Heart left ventricle (tissue), 16 donors: Measurements from ENCODE around the gene ROM1. TPM values are rescaled to one million over a fixed set of nuclear protein-coding genes. Genes with fewer than 3 reads are reported as not detected.

Source experiments
- ATAC-seq, 4 donors: fragments of 200-7000 bp; cut with Tn5 transposase; one replicate each; pipeline ENCODE4 v1.9.1; 2020 to 2022; ENCODE audit warnings: moderate library complexity in 4 of 4, mild to moderate bottlenecking in 3 of 4, moderate number of reproducible peaks in 1 of 4
- DNase-seq, 5 donors: peaks; one replicate each; pipeline ENCODE4 v3.0.0-alpha.2; 2020
- H3K27ac ChIP-seq, 12 donors: fragments of 200-600 bp; sonication (generic) in 4 of 12; one replicate each; pipeline versions ENCODE4 v1.5.0 to v1.8.0; 2016 to 2022; ENCODE audit warnings: mild to moderate bottlenecking in 2 of 12
- H3K27me3 ChIP-seq, 9 donors: fragments of 200-600 bp; sonication (generic) in 2 of 9; one replicate each; pipeline versions ENCODE4 v1.5.1 to v1.8.0; 2016 to 2022; ENCODE audit warnings: mild to moderate bottlenecking in 3 of 9
- H3K36me3 ChIP-seq, 9 donors: fragments of 200-600 bp; sonication (generic) in 2 of 9; one replicate each; pipeline versions ENCODE4 v1.5.0 to v1.8.0; 2018 to 2022; ENCODE audit warnings: mild to moderate bottlenecking in 2 of 9
- H3K4me1 ChIP-seq, 12 donors: fragments of 200-600 bp; sonication (generic) in 4 of 12; one replicate each; pipeline versions ENCODE4 v1.5.0 to v1.8.0; 2016 to 2022; ENCODE audit warnings: mild to moderate bottlenecking in 3 of 12
- H3K4me3 ChIP-seq, 12 donors: fragments of 200-600 bp; sonication (generic) in 4 of 12; one replicate each; pipeline versions ENCODE4 v1.5.0 to v1.8.0; 2017 to 2022; ENCODE audit warnings: mild to moderate bottlenecking in 9 of 12, moderate library complexity in 4 of 12
- H3K9me3 ChIP-seq, 12 donors: fragments of 200-600 bp; sonication (generic) in 4 of 12; one replicate each; pipeline versions ENCODE4 v1.5.0 to v1.8.0; 2016 to 2022; ENCODE audit warnings: mild to moderate bottlenecking in 1 of 12
- CTCF ChIP-seq, 12 donors: fragments of 200-600 bp; sonication (generic) in 4 of 12; IDR thresholded peaks; one replicate each; pipeline versions ENCODE4 v1.5.0 to v1.8.0; 2018 to 2022; ENCODE audit warnings: antibody characterized with exemption in 12 of 12, mild to moderate bottlenecking in 5 of 12
- POLR2A ChIP-seq, 2 donors: fragments of 450-650 bp; IDR thresholded peaks; one replicate each; pipeline ENCODE4 v1.6.1; 2017; ENCODE audit warnings: antibody characterized with exemption in 2 of 2, mild to moderate bottlenecking in 2 of 2, moderate library complexity in 2 of 2
- WGBS, 4 donors: extraction: QIAGEN DNeasy Blood & Tissue Kit in 2 of 4; methylation state at CpG; one replicate each; pipeline versions ENCODE4 v1.1.5 to v1.1.7; 2013 to 2018; 5-methylcytosine and 5-hydroxymethylcytosine counted together
- intact Hi-C, 10 donors: fragments of 100-400 bp; cut with DNase I; formaldehyde crosslinking; loops; one replicate each; pipeline versions ENCODE4 v1.11.1 to v1.14.2; 2022
- polyA plus RNA-seq, 2 donors: library from polyadenylated mRNA; stranded (reverse); fragments of 200-250 nt; gene quantifications; one replicate each; pipeline ENCODE4 v1.2.3, GENCODE V29; 2013
- total RNA-seq, 9 donors: library from RNA; depleted of rRNA in 2 of 9; stranded (reverse); fragments of >200 nt in 2 of 9; fragmentation: NEBNext Ultra II Directional in 3 of 9; extraction: Animal tissue kit (Norgen Biotek cat#: 25700) in 3 of 9; gene quantifications; one replicate each; pipeline versions ENCODE4 v1.1.0 to v1.2.4, GENCODE V29; 2016 to 2023
- donor health status: ischemic (EF 13 %, LVEDD 7.1; RV severe dilation, severe dysfunction).
- donor health status: healthy with polysubstance abuse.
- donor health status: DM: no; HTN: yes; CAD: no.
- donor health status: DM: no; HTN: no; CAD: no.
- donor health status: ischemic (EF 25% LVEDD 6.9; RV normal size, moderate dysfunction).
- donor health status: ischemic (EF 25% LVEDD 5.7; RV mildly dilated, moderate dysfunction).
- donor health status: healthy.
- donor health status: DM: yes; HTN: yes; CAD: no.
- donor health status: ischemic (EF 35%, LVEDD 5.7; RV mildly dilated, moderate dysfunction).
- donor health status: nonischemic (EF 11% LVEDD 7.7; RV severe dilation, severe dysfunction).
- donor health status: DM: yes; HTN: yes; CAD: no.
- donor health status: PGD.
- donor health status: ischemic (EF 29% LVEDD 5.4; RV normal size, mild dysfunction).
- donor health status: nonischemic (EF 23%, LVEDD 6.1; RV moderate dilation, normal function).

Gene ROM1
- total and polyA plus RNA-seq, 11 donors: 1.5 to 5.8 (median 2.4) TPM

- ATAC-seq: no peak
- no peak overlapping the region for H3K27ac ChIP-seq
- H3K36me3 ChIP-seq: peaks cover 6 to 84% (median 79%) of the 10 kb centered on the region in 9 donors
- H3K9me3 ChIP-seq: no peaks in the 10 kb centered on the region
- peaks cover 0 to 4% (median 0%) of the 10 kb centered on the region in 12 donors for H3K4me1 ChIP-seq
- TF ChIP-seq POLR2A (IDR thresholded peaks at IDR 0.05): no peak
- TF ChIP-seq CTCF (IDR thresholded peaks at IDR 0.05): no peak
- 75 to 85% (median 80%) methylated on average over 3 of the region's 3 CpGs for WGBS, 4 donors
- H3K4me3 ChIP-seq: no peak overlapping the region
- DNase-seq: peak in 1 of 5 donors; percentile 25
- no peaks in the 10 kb centered on the region for H3K27me3 ChIP-seq
- intact Hi-C loops: no loop called here
Measured at GRCh38 chr11:62627713-62628112, 14.7 kb downstream of the ROM1 start.

- intact Hi-C loops: no loop called here
- 57 to 71% (median 64%) methylated on average over 3 to 6 of the region's 6 CpGs for WGBS, 4 donors
- peaks cover 7 to 100% (median 100%) of the 10 kb centered on the region in 9 donors for H3K36me3 ChIP-seq
- ATAC-seq (peak in 1 of 4 donors; percentile 72), DNase-seq (peak in 1 of 5 donors; percentile 21)
- no peaks in the 10 kb centered on the region for H3K9me3 ChIP-seq
- H3K4me3 ChIP-seq: no peak overlapping the region
- TF ChIP-seq CTCF (IDR thresholded peaks at IDR 0.05): no peak
- TF ChIP-seq POLR2A (IDR thresholded peaks at IDR 0.05): no peak
- no peak overlapping the region for H3K27ac ChIP-seq
- H3K4me1 ChIP-seq: peaks cover 0 to 5% (median 0%) of the 10 kb centered on the region in 12 donors
- no peaks in the 10 kb centered on the region for H3K27me3 ChIP-seq
Measured at GRCh38 chr11:62632492-62632891, 19.4 kb downstream of the ROM1 start.

- intact Hi-C loops: no loop called here
- H3K36me3 ChIP-seq: peaks cover 0 to 53% (median 45%) of the 10 kb centered on the region in 9 donors
- no peak overlapping the region for H3K27ac ChIP-seq
Measured at GRCh38 chr11:62644220-62644619, 31.2 kb downstream of the ROM1 start.

GRCh38 chr11:62645671-62645945 is 32.6 kb downstream of the ROM1 start:
- no peak for ATAC-seq
- peak in 1 of 5 donors; percentile 3 for DNase-seq
- Histone ChIP-seq H3K9me3 (no peaks in the 10 kb centered on the region), H3K4me3 (peak overlapping the region; percentile 63 to 100 (median 88)), H3K36me3 (peaks cover 0 to 54% (median 48%) of the 10 kb centered on the region in 9 donors), H3K27me3 (no peaks in the 10 kb centered on the region), H3K27ac (peak overlapping the region in 11 of 12 donors; percentile 90 to 98 (median 95)), H3K4me1 (peaks cover 0 to 36% (median 22%) of the 10 kb centered on the region in 12 donors)
- intact Hi-C loops: loop anchor here in 3 of 10 donors (5.0 kb wide), 1 partner anchor 33 kb away; the partner anchor contains the start of genes EML3 (in 3 of the 3) and ROM1 (in 3 of the 3)
- 14 to 17% (median 15%) methylated on average over 11 of the region's 11 CpGs for WGBS, 4 donors
- TF ChIP-seq POLR2A (IDR thresholded peaks at IDR 0.05): no peak
- TF ChIP-seq CTCF (IDR thresholded peaks at IDR 0.05): no peak

More at GRCh38 chr11:62644220-62644619, 31.2 kb downstream of the ROM1 start:
- H3K4me1 ChIP-seq: peaks cover 0 to 36% (median 22%) of the 10 kb centered on the region in 12 donors
- no peak overlapping the region for H3K4me3 ChIP-seq
- ATAC-seq (no peak), DNase-seq (no peak)
- H3K27me3 ChIP-seq: no peaks in the 10 kb centered on the region
- 81 to 87% (median 85%) methylated on average over 8 of the region's 8 CpGs for WGBS, 4 donors
- no peak for TF ChIP-seq CTCF (IDR thresholded peaks at IDR 0.05)
- TF ChIP-seq POLR2A (IDR thresholded peaks at IDR 0.05): no peak
- no peaks in the 10 kb centered on the region for H3K9me3 ChIP-seq
